HEK293 (cell line): Measurements from ENCODE around the gene ENO3.
A peak's percentile ranks its signal among the peaks of the same experiment; 100 is the strongest.

Experiments used
- CTCF ChIA-PET: fragments of 350-600 bp; formaldehyde crosslinking; extraction: SDS; loops from one replicate; lab custom pipeline; 2021; ENCODE audit warnings: antibody characterized with exemption; lab: Yijun Ruan, JAX
- POLR2A ChIA-PET: fragments of 300-600 bp; formaldehyde crosslinking; extraction: SDS; loops from one replicate; lab custom pipeline; 2020; ENCODE audit warnings: antibody characterized with exemption, inconsistent platforms; lab: Yijun Ruan, JAX
- H3K27ac ChIP-seq: fragments of 200-500 bp; sonication (Bioruptor generic); 2 replicates; pipeline ENCODE4 v1.5.1; 2014; ENCODE audit warnings: low read depth, low read length, control low read depth, inconsistent platforms; ENCODE audit errors: extremely low read depth
- H3K36me3 ChIP-seq, 2 experiments: fragments of 200-500 bp in 1 of 2; sonication (Bioruptor generic) in 1 of 2; 1 replicate in 1 of 2; 2 replicates in 1 of 2; pipeline ENCODE4 v1.5.1; 2014 to 2017; ENCODE audit warnings: inconsistent platforms in 2 of 2, low read length in 2 of 2; ENCODE audit not compliant: control insufficient read depth in 2 of 2, insufficient read depth in 1 of 2
- H3K4me1 ChIP-seq: fragments of 200-500 bp; sonication (Bioruptor generic); 2 replicates; pipeline ENCODE4 v1.5.1; 2014; ENCODE audit warnings: mild to moderate bottlenecking, low read length, inconsistent platforms; ENCODE audit not compliant: control insufficient read depth, insufficient read depth
- H3K4me3 ChIP-seq: 2 replicates; pipeline ENCODE4 v1.5.1; 2011; ENCODE audit warnings: low read depth, mild to moderate bottlenecking, control low read depth, low read length, moderate library complexity
- H3K9me3 ChIP-seq: fragments of 200-500 bp; sonication (Bioruptor generic); 2 replicates; pipeline ENCODE4 v1.5.1; 2014; ENCODE audit warnings: low read depth, low read length, inconsistent platforms; ENCODE audit not compliant: control insufficient read depth, insufficient read depth
- CTCF ChIP-seq: fragments of 450-650 bp; formaldehyde crosslinking; IDR thresholded peaks from 2 replicates; pipeline ENCODE4 v1.5.1; 2016; ENCODE audit warnings: missing biosample characterization, missing genetic modification characterization
- EGR2 ChIP-seq: fragments of 450-650 bp; formaldehyde crosslinking; IDR thresholded peaks from 2 replicates; pipeline ENCODE4 v1.5.1; 2016; ENCODE audit warnings: low read depth, missing biosample characterization, missing genetic modification characterization
- ELK4 ChIP-seq: IDR thresholded peaks from 2 replicates; pipeline ENCODE4 v1.6.1; 2011; ENCODE audit warnings: mild to moderate bottlenecking, low read depth, low read length, borderline replicate concordance
- GFI1B ChIP-seq: fragments of 450-650 bp; formaldehyde crosslinking; IDR thresholded peaks from 2 replicates; pipeline ENCODE4 v1.5.1; 2016; ENCODE audit warnings: missing biosample characterization, missing genetic modification characterization
- GLI4 ChIP-seq: fragments of 450-650 bp; formaldehyde crosslinking; IDR thresholded peaks from 2 replicates; pipeline ENCODE4 v1.5.1; 2016; ENCODE audit warnings: missing biosample characterization, missing genetic modification characterization
- IKZF3 ChIP-seq: fragments of 450-650 bp; IDR thresholded peaks from 2 replicates; pipeline ENCODE4 v1.5.0; 2018; ENCODE audit warnings: missing biosample characterization, mild to moderate bottlenecking, missing genetic modification characterization, moderate library complexity
- SETDB1 ChIP-seq: IDR thresholded peaks from one replicate; pipeline ENCODE4 v1.6.1; 2017; ENCODE audit warnings: mild to moderate bottlenecking, low read length, moderate library complexity, mixed read lengths; ENCODE audit not compliant: insufficient read length
- SP2 ChIP-seq: fragments of 450-650 bp; formaldehyde crosslinking; IDR thresholded peaks from 2 replicates; pipeline ENCODE4 v1.5.1; 2016; ENCODE audit warnings: missing biosample characterization, missing genetic modification characterization
- TCF7L2 ChIP-seq: IDR thresholded peaks from 2 replicates; pipeline ENCODE4 v1.6.1; 2011; ENCODE audit warnings: low read depth, mild to moderate bottlenecking, inconsistent platforms, low read length, moderate library complexity, borderline replicate concordance
- ZBTB11 ChIP-seq: fragments of 450-650 bp; formaldehyde crosslinking; conservative IDR thresholded peaks from 2 replicates; pipeline ENCODE4 v1.5.1; 2016; ENCODE audit warnings: low read depth, missing biosample characterization, missing genetic modification characterization
- ZBTB7A ChIP-seq: fragments of 450-650 bp; formaldehyde crosslinking; IDR thresholded peaks from 2 replicates; pipeline ENCODE4 v1.5.1; 2016; ENCODE audit warnings: low read depth, missing biosample characterization, missing genetic modification characterization
- ZFHX2 ChIP-seq: fragments of 450-650 bp; formaldehyde crosslinking; conservative IDR thresholded peaks from 2 replicates; pipeline ENCODE4 v1.5.1; 2016; ENCODE audit warnings: missing biosample characterization, missing genetic modification characterization
- ZNF10 ChIP-seq: fragments of 450-650 bp; formaldehyde crosslinking; IDR thresholded peaks from 2 replicates; pipeline ENCODE4 v1.5.1; 2017; ENCODE audit warnings: missing biosample characterization, missing genetic modification characterization
- ZNF114 ChIP-seq: fragments of 450-650 bp; formaldehyde crosslinking; IDR thresholded peaks from 2 replicates; pipeline ENCODE4 v1.5.0; 2017; ENCODE audit warnings: missing biosample characterization, missing genetic modification characterization
- ZNF211 ChIP-seq: fragments of 450-650 bp; formaldehyde crosslinking; IDR thresholded peaks from 2 replicates; pipeline ENCODE4 v1.5.1; 2016; ENCODE audit warnings: low read depth, missing biosample characterization, missing genetic modification characterization
- ZNF221 ChIP-seq: fragments of 450-650 bp; formaldehyde crosslinking; IDR thresholded peaks from 2 replicates; pipeline ENCODE4 v1.5.1; 2017; ENCODE audit warnings: missing biosample characterization, missing genetic modification characterization, borderline replicate concordance
- ZNF362 ChIP-seq: fragments of 450-650 bp; formaldehyde crosslinking; IDR thresholded peaks from 2 replicates; pipeline ENCODE4 v1.5.1; 2016; ENCODE audit warnings: missing biosample characterization, missing genetic modification characterization
- ZNF404 ChIP-seq: fragments of 450-650 bp; formaldehyde crosslinking; IDR thresholded peaks from 2 replicates; pipeline ENCODE4 v1.5.1; 2017; ENCODE audit warnings: missing biosample characterization, missing genetic modification characterization
- ZNF513 ChIP-seq: fragments of 450-650 bp; IDR thresholded peaks from 2 replicates; pipeline ENCODE4 v1.5.1; 2018; ENCODE audit warnings: missing biosample characterization, missing genetic modification characterization
- ZNF596 ChIP-seq: fragments of 450-650 bp; IDR thresholded peaks from 2 replicates; pipeline ENCODE4 v1.5.0; 2018; ENCODE audit warnings: missing biosample characterization, mild to moderate bottlenecking, missing genetic modification characterization, moderate library complexity
- ZNF600 ChIP-seq: fragments of 450-650 bp; formaldehyde crosslinking; IDR thresholded peaks from 2 replicates; pipeline ENCODE4 v1.5.1; 2016; ENCODE audit warnings: missing biosample characterization, missing genetic modification characterization
- ZNF701 ChIP-seq: fragments of 450-650 bp; formaldehyde crosslinking; IDR thresholded peaks from 2 replicates; pipeline ENCODE4 v1.5.1; 2016; ENCODE audit warnings: missing biosample characterization, missing genetic modification characterization
- ZNF707 ChIP-seq: fragments of 450-650 bp; formaldehyde crosslinking; IDR thresholded peaks from 2 replicates; pipeline ENCODE4 v1.5.1; 2016; ENCODE audit warnings: missing biosample characterization, missing genetic modification characterization
- ZSCAN18 ChIP-seq: fragments of 450-650 bp; formaldehyde crosslinking; IDR thresholded peaks from 2 replicates; pipeline ENCODE4 v1.5.1; 2016; ENCODE audit warnings: missing biosample characterization, missing genetic modification characterization

Gene ENO3

GRCh38 chr17:4920351-4921048, 30.4 kb upstream of the ENO3 start:
- Histone ChIP-seq H3K4me1 (no peaks in the 10 kb centered on the region), H3K4me3 (no peak overlapping the region), H3K27ac (no peak overlapping the region), H3K9me3 (no peaks in the 10 kb centered on the region), H3K36me3 (no peaks in the 10 kb centered on the region; a peak in 1 of 3 replicates)
- CTCF ChIA-PET: interaction anchor here (0.6 to 2.4 kb wide), 6 partner anchors 8 to 429 kb away, joined by 3 to 14 read pairs (median 4); partner anchors contain the start of genes RNF167 and SLC25A11
- no peak for TF ChIP-seq GLI4 (tag by site-specific recombination)
- TF ChIP-seq ZNF707 (tag by site-specific recombination): no peak
- TF ChIP-seq ZNF114 (tag by site-specific recombination): no peak
- TF ChIP-seq ZNF701 (tag by site-specific recombination): no peak
- TF ChIP-seq ZNF600 (tag by site-specific recombination): 0 out of 2 replicates have a peak, but pooled peaks have one; percentile 5
- TF ChIP-seq ZSCAN18: no peak
- TF ChIP-seq ELK4: no peak
- TF ChIP-seq ZBTB7A: no peak
- peak; percentile 71 for TF ChIP-seq ZFHX2 (tag by site-specific recombination)
- TF ChIP-seq ZNF10 (tag by site-specific recombination): peak; percentile 77
- TF ChIP-seq EGR2: peak; percentile 59
- no peak for TF ChIP-seq SP2 (tag by site-specific recombination)
- no peak for TF ChIP-seq SETDB1
- TF ChIP-seq CTCF (tag by site-specific recombination): no peak
- TF ChIP-seq ZNF404 (tag by site-specific recombination): no peak
- no peak for TF ChIP-seq GFI1B
- no peak for TF ChIP-seq ZNF513 (tag by site-specific recombination)
- TF ChIP-seq ZNF596 (tag by site-specific recombination): no peak
- POLR2A ChIA-PET: interaction anchor here (0.7 to 1.4 kb wide), 3 partner anchors 15 to 30 kb away, joined by 3 read pairs; partner anchors contain the start of genes ENO3, RNF167 and SLC25A11

- CTCF ChIA-PET: interaction anchor here (0.6 to 0.7 kb wide), 3 partner anchors 69 to 429 kb away, joined by 3 to 5 read pairs (median 4); no protein-coding TSS in a partner anchor
- POLR2A ChIA-PET: interaction anchor here (1.4 kb wide), 1 partner anchor 30 kb away, joined by 3 read pairs; the partner anchor contains the start of gene ENO3
- no peak overlapping the region for H3K4me3 ChIP-seq
- no peaks in the 10 kb centered on the region for H3K9me3 ChIP-seq
- H3K36me3 ChIP-seq: no peaks in the 10 kb centered on the region; a peak in 1 of 3 replicates
- H3K4me1 ChIP-seq: no peaks in the 10 kb centered on the region
- H3K27ac ChIP-seq: no peak overlapping the region
- TF ChIP-seq IKZF3 (no peak), ZNF211 (tag by site-specific recombination) (no peak), ZNF362 (no peak), ZBTB11 (tag by site-specific recombination) (no peak), ZNF221 (tag by site-specific recombination) (no peak), TCF7L2 (no peak)
Measured at GRCh38 chr17:4921320-4921719, 29.6 kb upstream of the ENO3 start.
